Kidney (tissue), 14 donors: ENCODE results near the gene HIVEP3. TPM values are rescaled to one million over a fixed set of nuclear protein-coding genes. Genes with fewer than 3 reads are reported as not detected.

Experiments
- DNase-seq, 5 donors: peaks; one replicate each; pipeline ENCODE4 v3.0.0-alpha.2; 2013 to 2020
- FAIRE-seq: peaks from 2 replicates; lab custom pipeline; 2012; peaks lifted over from hg19 to GRCh38; lab: Jason Lieb, UNC
- H3K27ac ChIP-seq, 2 donors: one replicate each; pipeline ENCODE4 v1.7.0; 2013; ENCODE audit warnings: low read depth in 2 of 2, low read length in 2 of 2, inconsistent platforms in 1 of 2
- H3K27me3 ChIP-seq: one replicate; pipeline ENCODE4 v1.7.1; 2013; ENCODE audit warnings: low read length, inconsistent platforms; ENCODE audit not compliant: control insufficient read depth, insufficient read depth
- H3K36me3 ChIP-seq, 3 donors: one replicate each; pipeline versions ENCODE4 v1.7.0 to v1.7.1; 2013; ENCODE audit warnings: low read length in 3 of 3, control low read depth in 1 of 3, inconsistent platforms in 1 of 3; ENCODE audit not compliant: insufficient read depth in 3 of 3, control insufficient read depth in 2 of 3
- H3K4me1 ChIP-seq, 3 donors: one replicate each; pipeline versions ENCODE4 v1.7.0 to v1.7.1; 2013; ENCODE audit warnings: low read length in 3 of 3, inconsistent platforms in 1 of 3, low read depth in 1 of 3; ENCODE audit not compliant: control insufficient read depth in 2 of 3, insufficient read depth in 2 of 3
- H3K4me3 ChIP-seq, 3 donors: one replicate each; pipeline versions ENCODE4 v1.7.0 to v1.8.1; 2013; ENCODE audit warnings: low read length in 3 of 3, control low read depth in 1 of 3, inconsistent platforms in 1 of 3
- H3K9ac ChIP-seq, 3 donors: one replicate each; pipeline versions ENCODE4 v1.7.0 to v1.7.1; 2013; ENCODE audit warnings: low read length in 3 of 3, control low read depth in 1 of 3, inconsistent platforms in 1 of 3
- H3K9me3 ChIP-seq, 3 donors: one replicate each; pipeline versions ENCODE4 v1.7.0 to v1.7.1; 2013; ENCODE audit warnings: low read length in 3 of 3, control low read depth in 1 of 3, inconsistent platforms in 1 of 3; ENCODE audit not compliant: control insufficient read depth in 2 of 3, insufficient read depth in 1 of 3
- CTCF ChIP-seq: IDR thresholded peaks from 3 replicates; pipeline ENCODE4 v1.5.1; 2012; ENCODE audit warnings: mild to moderate bottlenecking, moderate library complexity, borderline replicate concordance; ENCODE audit not compliant: insufficient read depth; ENCODE audit errors: extremely low read depth
- intact Hi-C: fragments of 100-400 bp; cut with DNase I; formaldehyde crosslinking; loops from one replicate; pipeline ENCODE4 v1.11.1; 2022
- polyA plus RNA-seq: library from polyadenylated mRNA; stranded (reverse); fragments of 350-450 nt; fragmentation: Illumina TruSeq; extraction: RNeasy Lipid Tissue Mini Kit (QIAGEN cat#74804); gene quantifications from one replicate; pipeline ENCODE4 v1.2.3, GENCODE V29; 2014; ENCODE audit warnings: low read depth, low replicate concordance; ENCODE audit not compliant: insufficient read depth
- total RNA-seq: library from RNA; stranded (reverse); fragmentation: NEBNext Ultra II Directional; extraction: Animal tissue kit (Norgen Biotek cat#: 25700); gene quantifications from one replicate; pipeline ENCODE4 v1.2.1, GENCODE V29; 2021
- donor health status: control.
- donor health status: control.
- donor health status: control.
- donor health status: control.
- donor health status: control.
- donor health status: DM: yes; HTN: yes; CAD: no.
- donor health status: Normal renal cell carcinoma (clear cell type).

The HIVEP3 gene
- total and polyA plus RNA-seq, 2 donors from 2014 or later, result 3.5 to 11.0 TPM

GRCh38 chr1:41481109-41481775, 437.5 kb downstream of the HIVEP3 start:
- peak in 2 of 5 donors; percentile 53 to 72 for DNase-seq
- no peak overlapping the region for H3K27ac ChIP-seq

GRCh38 chr1:41480204-41481108, 438.3 kb downstream of the HIVEP3 start:
- Histone ChIP-seq H3K9ac (no peak overlapping the region), H3K4me3 (no peak overlapping the region), H3K4me1 (peaks cover 0 to 27% (median 18%) of the 10 kb centered on the region in 3 donors), H3K9me3 (no peaks in the 10 kb centered on the region), H3K27me3 (no peaks in the 10 kb centered on the region), H3K27ac (no peak overlapping the region), H3K36me3 (no peaks in the 10 kb centered on the region)
- intact Hi-C loops, result no loop called here
- TF ChIP-seq CTCF, result no peak
- peak in 1 of 5 donors; percentile 52 for DNase-seq
- FAIRE-seq, result no peak

More at GRCh38 chr1:41481109-41481775, 437.5 kb downstream of the HIVEP3 start:
- no peak for TF ChIP-seq CTCF
- H3K36me3 ChIP-seq, result no peaks in the 10 kb centered on the region
- intact Hi-C loops, result no loop called here
- no peak overlapping the region for H3K9ac ChIP-seq
- H3K4me1 ChIP-seq, result peaks cover 4 to 32% (median 22%) of the 10 kb centered on the region in 3 donors
- no peaks in the 10 kb centered on the region for H3K9me3 ChIP-seq
- H3K27me3 ChIP-seq, result no peaks in the 10 kb centered on the region
- H3K4me3 ChIP-seq, result no peak overlapping the region
- no peak for FAIRE-seq

- Histone ChIP-seq H3K27ac (no peak overlapping the region), H3K36me3 (no peaks in the 10 kb centered on the region), H3K9ac (no peak overlapping the region), H3K4me1 (peaks cover 0 to 24% (median 16%) of the 10 kb centered on the region in 3 donors), H3K4me3 (no peak overlapping the region), H3K27me3 (no peaks in the 10 kb centered on the region), H3K9me3 (no peaks in the 10 kb centered on the region)
- DNase-seq (no peak), FAIRE-seq (no peak)
- intact Hi-C loops, result no loop called here
- TF ChIP-seq CTCF, result no peak
Observed at GRCh38 chr1:41479808-41480160, 438.9 kb downstream of the HIVEP3 start.
